HG03060 (cell line): ENCODE measurements around the gene EPN3.
A peak's percentile ranks its signal among the peaks of the same experiment; 100 is the strongest.

Experiments
- ATAC-seq: cut with Tn5 transposase; IDR thresholded peaks from one replicate; pipeline ENCODE4 v1.9.1; 2021; ENCODE audit warnings: low read depth, moderate number of reproducible peaks; ENCODE audit not compliant: unreplicated experiment

Gene EPN3

GRCh38 chr17:50533720-50534148 is 1.2 kb downstream of the EPN3 start:
- no peak for ATAC-seq

- no peak for ATAC-seq
Observed at GRCh38 chr17:50534222-50534978, 1.9 kb downstream of the EPN3 start.

- ATAC-seq: no peak
Observed at GRCh38 chr17:50534979-50535326, 2.4 kb downstream of the EPN3 start.

- no peak for ATAC-seq
Observed at GRCh38 chr17:50535407-50535806, 2.9 kb downstream of the EPN3 start.

GRCh38 chr17:50536683-50537646 is 4.4 kb downstream of the EPN3 start:
- ATAC-seq: no peak

- no peak for ATAC-seq
Observed at GRCh38 chr17:50537721-50538548, 5.4 kb downstream of the EPN3 start.

GRCh38 chr17:50538549-50539410 is 6.2 kb downstream of the EPN3 start:
- no peak for ATAC-seq

- ATAC-seq: no peak
Observed at GRCh38 chr17:50539762-50540559, 7.4 kb downstream of the EPN3 start.

GRCh38 chr17:50540560-50541401 is 8.2 kb downstream of the EPN3 start:
- no peak for ATAC-seq

GRCh38 chr17:50541402-50541715 is 8.8 kb downstream of the EPN3 start:
- ATAC-seq: no peak

GRCh38 chr17:50541716-50542688 is 9.5 kb downstream of the EPN3 start:
- peak; percentile 45 for ATAC-seq

- ATAC-seq: no peak
Observed at GRCh38 chr17:50542795-50543774, 10.6 kb downstream of the EPN3 start.

GRCh38 chr17:50544516-50544915 is 12.0 kb downstream of the EPN3 start:
- no peak for ATAC-seq

GRCh38 chr17:50545311-50545710 is 12.8 kb downstream of the EPN3 start:
- ATAC-seq: no peak

- ATAC-seq: no peak
Observed at GRCh38 chr17:50546701-50547034, 14.1 kb downstream of the EPN3 start.
